D721Med (cell line): ENCODE measurements around the gene AKAP9.
"Not testable (repeated sequence)": the region's sequence is repeated elsewhere in the genome, so short reads cannot be mapped to it uniquely, and the experiment has no call there.

ENCODE experiments used
- DNase-seq: peaks from one replicate; pipeline ENCODE4 v3.0.0; 2011; ENCODE audit warnings: low spot score; ENCODE audit not compliant: insufficient read length
- FAIRE-seq: peaks from 2 replicates; lab custom pipeline; 2011; peaks lifted over from hg19 to GRCh38; lab: Jason Lieb, UNC
- TF ChIP-seq, protein P1 (sequence below): IDR thresholded peaks from 2 replicates; pipeline ENCODE4 v1.5.1; 2012; ENCODE audit warnings: mild to moderate bottlenecking, control low read depth; ENCODE audit not compliant: insufficient read depth; ENCODE audit errors: missing control alignments

Gene AKAP9

DNA sequence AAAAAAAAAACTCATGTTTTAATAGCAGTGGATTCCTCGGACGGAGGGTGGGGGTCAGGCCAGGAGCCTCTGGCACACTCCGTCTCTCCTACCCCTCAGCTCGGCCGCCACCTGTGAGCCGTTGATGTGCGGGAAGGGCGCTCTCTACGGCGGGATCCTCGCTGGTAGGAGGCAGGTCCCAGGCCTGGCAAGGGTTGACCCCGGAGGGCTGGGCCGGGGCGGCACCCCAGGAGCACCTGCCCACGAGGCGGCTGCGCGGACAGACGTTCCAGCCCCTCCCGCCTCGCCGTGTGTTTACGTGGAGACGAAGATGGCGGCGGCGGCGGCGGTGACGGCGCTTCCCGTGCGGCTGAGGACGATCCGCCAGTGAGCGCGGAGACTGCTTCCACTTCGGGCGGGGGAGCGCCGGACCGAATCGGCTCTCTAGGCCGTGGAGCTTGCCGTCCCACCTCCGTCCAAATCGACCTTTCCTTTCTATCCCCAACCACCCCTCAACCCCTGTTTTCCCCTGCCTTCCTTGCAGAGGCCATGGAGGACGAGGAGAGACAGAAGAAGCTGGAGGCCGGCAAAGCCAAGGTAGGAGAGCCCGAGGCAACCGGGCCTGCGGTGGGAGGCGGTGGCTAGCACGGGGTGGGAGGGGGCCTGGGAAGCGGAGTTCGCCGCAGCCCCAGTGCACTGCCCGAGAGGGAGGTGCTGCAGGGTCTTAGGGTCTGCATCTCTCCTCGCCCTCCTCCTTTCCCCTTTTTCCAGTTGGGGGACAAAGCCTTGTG lies at the start of gene AKAP9:
TSS of gene AKAP9 (plus strand) at position 291 of the 770 bp plus-strand sequence. CDS start at position 529, 238 bp downstream.
- FAIRE-seq, result no peak
- peak; percentile 38 for DNase-seq
- TF ChIP-seq, protein P1, sequence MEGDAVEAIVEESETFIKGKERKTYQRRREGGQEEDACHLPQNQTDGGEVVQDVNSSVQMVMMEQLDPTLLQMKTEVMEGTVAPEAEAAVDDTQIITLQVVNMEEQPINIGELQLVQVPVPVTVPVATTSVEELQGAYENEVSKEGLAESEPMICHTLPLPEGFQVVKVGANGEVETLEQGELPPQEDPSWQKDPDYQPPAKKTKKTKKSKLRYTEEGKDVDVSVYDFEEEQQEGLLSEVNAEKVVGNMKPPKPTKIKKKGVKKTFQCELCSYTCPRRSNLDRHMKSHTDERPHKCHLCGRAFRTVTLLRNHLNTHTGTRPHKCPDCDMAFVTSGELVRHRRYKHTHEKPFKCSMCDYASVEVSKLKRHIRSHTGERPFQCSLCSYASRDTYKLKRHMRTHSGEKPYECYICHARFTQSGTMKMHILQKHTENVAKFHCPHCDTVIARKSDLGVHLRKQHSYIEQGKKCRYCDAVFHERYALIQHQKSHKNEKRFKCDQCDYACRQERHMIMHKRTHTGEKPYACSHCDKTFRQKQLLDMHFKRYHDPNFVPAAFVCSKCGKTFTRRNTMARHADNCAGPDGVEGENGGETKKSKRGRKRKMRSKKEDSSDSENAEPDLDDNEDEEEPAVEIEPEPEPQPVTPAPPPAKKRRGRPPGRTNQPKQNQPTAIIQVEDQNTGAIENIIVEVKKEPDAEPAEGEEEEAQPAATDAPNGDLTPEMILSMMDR, result no peak

DNA sequence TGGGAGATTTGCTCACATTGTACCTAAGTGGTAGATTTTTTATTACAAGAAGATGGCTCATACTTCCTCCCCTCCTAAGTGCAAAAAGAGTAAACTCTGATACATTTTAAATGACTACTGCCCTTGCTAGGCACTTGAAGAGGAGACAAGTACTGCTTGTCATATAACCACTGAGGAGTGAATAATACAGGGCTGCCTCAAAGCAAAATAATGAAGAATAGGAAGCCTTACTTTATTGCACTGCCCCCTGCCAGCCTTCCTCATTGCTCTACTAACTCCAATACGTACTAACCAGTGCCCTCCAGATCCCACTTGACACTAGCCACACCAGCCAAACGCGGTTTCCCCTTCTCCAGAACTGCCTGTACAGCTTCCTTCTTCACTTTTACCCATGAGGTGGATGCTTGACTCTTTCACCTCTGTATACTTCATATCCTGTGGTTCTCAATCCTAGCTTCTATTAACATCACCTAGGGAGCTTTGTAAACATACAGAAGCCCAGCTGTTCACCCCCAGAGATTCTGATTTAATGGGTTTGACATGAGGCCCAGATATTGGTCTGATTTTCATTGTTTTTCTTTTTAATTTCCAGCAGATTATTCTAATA lies 48.5 kb upstream of the AKAP9 start:
- TF ChIP-seq, protein P1, result no peak
- no peak for DNase-seq
- peak; percentile 58 for FAIRE-seq

DNA sequence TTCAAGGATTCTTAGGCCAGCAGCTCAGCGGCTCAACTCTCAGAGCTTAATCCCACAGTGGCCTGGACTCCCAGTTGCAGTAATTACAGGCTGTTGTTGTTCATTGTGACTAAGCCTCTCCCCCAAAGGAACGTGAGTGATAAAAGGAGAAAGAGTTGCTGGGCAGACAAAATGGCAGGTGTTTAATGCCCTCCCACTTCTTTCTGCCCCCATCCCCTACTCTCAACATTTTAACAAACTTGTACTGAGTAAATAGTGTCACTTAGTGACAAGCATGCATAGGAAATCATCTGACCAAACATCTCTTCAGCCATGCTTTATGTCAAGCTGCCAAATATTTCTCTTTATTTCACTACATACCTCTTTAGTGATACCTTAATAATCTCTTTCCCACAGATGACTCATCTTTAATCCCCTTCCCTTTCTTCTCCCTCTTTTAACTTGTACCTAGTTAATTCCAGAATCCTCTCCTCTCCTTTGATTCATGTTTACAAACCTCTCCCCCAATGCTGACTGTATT lies 47.8 kb upstream of the AKAP9 start:
- TF ChIP-seq, protein P1, result no peak
- FAIRE-seq, result peak; percentile 92
- DNase-seq, result no peak

DNA sequence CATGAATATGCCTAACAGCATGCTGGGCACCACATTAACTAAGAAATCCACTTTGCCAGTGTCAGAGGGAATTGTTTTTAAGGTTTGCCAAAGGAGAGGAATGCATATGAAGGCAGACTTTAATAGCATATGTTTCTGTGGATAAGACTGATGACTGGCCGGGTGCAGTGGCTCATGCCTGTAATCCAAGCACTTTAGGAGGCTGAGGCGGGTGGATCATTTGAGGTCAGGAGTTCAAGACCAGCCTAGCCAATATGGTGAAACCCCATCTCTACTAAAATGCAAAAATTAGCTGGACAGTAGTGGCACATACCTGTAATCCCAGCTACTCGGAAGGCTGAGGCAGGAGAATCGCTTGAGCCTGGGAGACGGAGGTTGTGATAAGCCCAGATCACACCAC lies 47.0 kb upstream of the AKAP9 start:
- not testable (repeated sequence) for FAIRE-seq, DNase-seq

DNA sequence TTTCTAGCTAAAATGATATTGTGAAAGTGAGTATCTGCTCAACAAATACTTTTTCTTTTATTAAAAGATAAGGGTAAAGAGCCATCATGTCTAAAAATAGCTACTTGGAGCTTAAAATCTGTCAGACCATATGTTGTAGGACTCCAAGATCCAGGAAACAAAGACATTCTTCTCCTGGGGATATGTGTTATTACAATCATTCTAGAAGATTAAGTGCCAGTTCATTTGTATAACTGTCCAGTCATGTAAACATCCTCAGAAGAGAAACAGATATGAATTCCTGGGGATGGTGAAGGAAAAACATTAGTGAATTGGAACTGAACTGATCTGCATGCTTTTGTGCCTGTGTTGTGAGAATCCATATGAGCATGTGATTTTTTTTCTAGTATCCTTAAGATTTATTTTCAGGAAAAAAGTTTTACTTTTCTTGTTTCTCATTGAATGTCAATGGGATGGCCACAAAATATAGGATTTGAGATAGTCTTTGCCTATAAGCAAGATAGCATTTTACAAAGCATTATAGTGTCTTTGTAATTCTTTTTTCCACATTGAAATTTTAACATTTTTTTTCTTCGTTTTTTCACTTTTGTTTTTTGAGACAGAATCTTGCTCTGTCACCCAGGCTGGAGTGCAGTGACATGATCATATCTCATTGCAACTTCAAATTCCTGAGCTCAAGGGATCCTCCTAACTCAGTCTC lies 45.7 kb upstream of the AKAP9 start:
- TF ChIP-seq, protein P1, result no peak
- FAIRE-seq (peak; percentile 91), DNase-seq (no peak)

DNA sequence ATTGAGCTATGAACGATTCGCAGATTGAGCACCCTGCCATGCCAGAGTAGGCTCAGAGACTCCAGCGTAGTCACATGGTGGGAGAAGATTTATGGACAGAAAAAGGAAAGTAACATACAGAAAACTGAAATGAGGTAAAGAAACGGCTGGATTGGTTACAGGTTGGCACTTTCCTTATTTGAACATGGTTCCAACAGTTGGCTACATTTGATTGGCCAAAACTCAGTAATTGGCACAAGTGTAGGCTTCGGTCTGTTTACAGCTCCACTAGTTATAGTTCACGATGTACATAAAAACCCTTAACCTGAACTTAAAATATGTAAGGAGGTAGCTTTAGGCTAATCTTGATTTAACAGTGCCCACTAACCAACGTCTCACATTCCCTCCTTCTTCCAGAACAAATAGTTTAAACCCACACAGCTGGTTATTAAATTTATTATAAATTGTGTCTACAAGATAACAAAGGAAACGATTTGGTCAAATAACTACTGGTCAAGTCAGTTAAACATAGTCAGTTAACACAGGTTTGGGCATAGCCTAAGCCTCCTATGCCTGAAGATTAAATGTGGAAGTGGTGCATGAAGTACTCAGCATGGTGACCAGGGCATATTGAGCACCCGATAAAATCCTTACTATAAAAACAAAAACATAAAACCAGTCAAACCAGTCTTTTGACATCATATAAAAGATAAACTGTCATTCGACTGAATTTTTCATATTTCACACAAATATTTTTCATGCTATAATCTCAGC lies 42.2 kb upstream of the AKAP9 start:
- DNase-seq (no peak), FAIRE-seq (no peak)
- TF ChIP-seq, protein P1, result no peak

DNA sequence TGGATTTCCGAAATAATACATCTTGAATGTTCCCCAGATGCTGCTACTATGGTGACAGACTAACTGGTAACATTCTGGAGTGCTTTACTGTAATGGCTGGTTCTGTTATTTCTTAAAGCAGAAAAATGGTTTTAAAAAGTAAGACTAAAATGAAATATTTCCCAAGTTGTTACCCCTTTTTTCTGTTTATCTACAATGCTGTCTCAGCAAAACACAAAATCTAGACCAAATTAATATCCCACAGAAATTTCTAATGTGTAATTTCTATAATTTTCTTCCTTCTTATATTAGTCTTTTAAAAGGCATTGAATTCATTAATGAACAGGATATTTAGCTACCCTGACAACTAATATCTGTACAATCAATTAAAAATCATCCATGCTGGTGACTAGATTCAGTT lies 41.1 kb upstream of the AKAP9 start:
- no peak for DNase-seq
- TF ChIP-seq, protein P1, result no peak
- peak; percentile 41 for FAIRE-seq
